HEK293 (cell line): Measurements from ENCODE around the gene MYBPH.

Experiments
- CTCF ChIA-PET: fragments of 350-600 bp; formaldehyde crosslinking; extraction: SDS; loops from one replicate; lab custom pipeline; 2021; ENCODE audit warnings: antibody characterized with exemption; lab: Yijun Ruan, JAX
- POLR2A ChIA-PET: fragments of 300-600 bp; formaldehyde crosslinking; extraction: SDS; loops from one replicate; lab custom pipeline; 2020; ENCODE audit warnings: antibody characterized with exemption, inconsistent platforms; lab: Yijun Ruan, JAX
- H3K27ac ChIP-seq: fragments of 200-500 bp; sonication (Bioruptor generic); 2 replicates; pipeline ENCODE4 v1.5.1; 2014; ENCODE audit warnings: low read depth, low read length, control low read depth, inconsistent platforms; ENCODE audit errors: extremely low read depth
- H3K36me3 ChIP-seq, 2 experiments: fragments of 200-500 bp in 1 of 2; sonication (Bioruptor generic) in 1 of 2; 1 replicate in 1 of 2; 2 replicates in 1 of 2; pipeline ENCODE4 v1.5.1; 2014 to 2017; ENCODE audit warnings: inconsistent platforms in 2 of 2, low read length in 2 of 2; ENCODE audit not compliant: control insufficient read depth in 2 of 2, insufficient read depth in 1 of 2
- H3K4me1 ChIP-seq: fragments of 200-500 bp; sonication (Bioruptor generic); 2 replicates; pipeline ENCODE4 v1.5.1; 2014; ENCODE audit warnings: mild to moderate bottlenecking, low read length, inconsistent platforms; ENCODE audit not compliant: control insufficient read depth, insufficient read depth
- H3K4me3 ChIP-seq: 2 replicates; pipeline ENCODE4 v1.5.1; 2011; ENCODE audit warnings: low read depth, mild to moderate bottlenecking, control low read depth, low read length, moderate library complexity
- H3K9me3 ChIP-seq: fragments of 200-500 bp; sonication (Bioruptor generic); 2 replicates; pipeline ENCODE4 v1.5.1; 2014; ENCODE audit warnings: low read depth, low read length, inconsistent platforms; ENCODE audit not compliant: control insufficient read depth, insufficient read depth
- BCL6B ChIP-seq: fragments of 450-650 bp; formaldehyde crosslinking; IDR thresholded peaks from 2 replicates; pipeline ENCODE4 v1.5.1; 2017; ENCODE audit warnings: missing biosample characterization, missing genetic modification characterization
- GLI4 ChIP-seq: fragments of 450-650 bp; formaldehyde crosslinking; IDR thresholded peaks from 2 replicates; pipeline ENCODE4 v1.5.1; 2016; ENCODE audit warnings: missing biosample characterization, missing genetic modification characterization
- IKZF3 ChIP-seq: fragments of 450-650 bp; IDR thresholded peaks from 2 replicates; pipeline ENCODE4 v1.5.0; 2018; ENCODE audit warnings: missing biosample characterization, mild to moderate bottlenecking, missing genetic modification characterization, moderate library complexity
- KLF1 ChIP-seq: fragments of 450-650 bp; formaldehyde crosslinking; IDR thresholded peaks from 2 replicates; pipeline ENCODE4 v1.5.1; 2016; ENCODE audit warnings: missing biosample characterization, missing genetic modification characterization
- KLF9 ChIP-seq: fragments of 450-650 bp; formaldehyde crosslinking; IDR thresholded peaks from 2 replicates; pipeline ENCODE4 v1.5.1; 2016; ENCODE audit warnings: missing biosample characterization, missing genetic modification characterization, low read depth
- MYNN ChIP-seq: fragments of 450-650 bp; formaldehyde crosslinking; IDR thresholded peaks from 2 replicates; pipeline ENCODE4 v1.5.1; 2016; ENCODE audit warnings: missing biosample characterization, missing genetic modification characterization, borderline replicate concordance
- OVOL3 ChIP-seq: fragments of 450-650 bp; formaldehyde crosslinking; IDR thresholded peaks from 2 replicates; pipeline ENCODE4 v1.5.1; 2016; ENCODE audit warnings: missing biosample characterization, missing genetic modification characterization
- SCRT1 ChIP-seq: fragments of 450-650 bp; formaldehyde crosslinking; IDR thresholded peaks from 2 replicates; pipeline ENCODE4 v1.5.1; 2016; ENCODE audit warnings: missing biosample characterization, missing genetic modification characterization, borderline replicate concordance
- SP2 ChIP-seq: fragments of 450-650 bp; formaldehyde crosslinking; IDR thresholded peaks from 2 replicates; pipeline ENCODE4 v1.5.1; 2016; ENCODE audit warnings: missing biosample characterization, missing genetic modification characterization
- SP3 ChIP-seq: fragments of 450-650 bp; formaldehyde crosslinking; IDR thresholded peaks from 2 replicates; pipeline ENCODE4 v1.5.1; 2016; ENCODE audit warnings: missing biosample characterization, missing genetic modification characterization
- TSHZ1 ChIP-seq: fragments of 450-650 bp; formaldehyde crosslinking; IDR thresholded peaks from 2 replicates; pipeline ENCODE4 v1.5.1; 2016; ENCODE audit warnings: missing biosample characterization, missing genetic modification characterization, borderline replicate concordance
- ZBTB10 ChIP-seq: fragments of 450-650 bp; formaldehyde crosslinking; IDR thresholded peaks from 2 replicates; pipeline ENCODE4 v1.5.1; 2016; ENCODE audit warnings: missing biosample characterization, missing genetic modification characterization
- ZNF112 ChIP-seq: fragments of 450-650 bp; formaldehyde crosslinking; IDR thresholded peaks from 2 replicates; pipeline ENCODE4 v1.5.0; 2017; ENCODE audit warnings: missing biosample characterization, missing genetic modification characterization
- ZNF133 ChIP-seq: fragments of 450-650 bp; formaldehyde crosslinking; IDR thresholded peaks from 2 replicates; pipeline ENCODE4 v1.5.1; 2016; ENCODE audit warnings: missing biosample characterization, missing genetic modification characterization
- ZNF223 ChIP-seq: fragments of 450-650 bp; formaldehyde crosslinking; IDR thresholded peaks from 2 replicates; pipeline ENCODE4 v1.5.1; 2016; ENCODE audit warnings: missing biosample characterization, missing genetic modification characterization
- ZNF23 ChIP-seq: fragments of 450-650 bp; formaldehyde crosslinking; IDR thresholded peaks from 2 replicates; pipeline ENCODE4 v1.5.1; 2016; ENCODE audit warnings: missing biosample characterization, missing genetic modification characterization, borderline replicate concordance
- ZNF24 ChIP-seq: fragments of 450-650 bp; formaldehyde crosslinking; IDR thresholded peaks from 2 replicates; pipeline ENCODE4 v1.5.1; 2016; ENCODE audit warnings: missing biosample characterization, missing genetic modification characterization
- ZNF354C ChIP-seq: fragments of 450-650 bp; formaldehyde crosslinking; IDR thresholded peaks from 2 replicates; pipeline ENCODE4 v1.5.1; 2016; ENCODE audit warnings: missing biosample characterization, missing genetic modification characterization, low read depth, borderline replicate concordance
- ZNF423 ChIP-seq: fragments of 450-650 bp; formaldehyde crosslinking; IDR thresholded peaks from 2 replicates; pipeline ENCODE4 v1.5.1; 2016; ENCODE audit warnings: missing biosample characterization, missing genetic modification characterization
- TF ChIP-seq, protein P1 (sequence below): fragments of 450-650 bp; formaldehyde crosslinking; IDR thresholded peaks from 2 replicates; pipeline ENCODE4 v1.5.1; 2016; ENCODE audit warnings: missing biosample characterization, missing genetic modification characterization
- TF ChIP-seq, protein P2 (sequence below): fragments of 450-650 bp; formaldehyde crosslinking; IDR thresholded peaks from 2 replicates; pipeline ENCODE4 v1.5.1; 2016; ENCODE audit warnings: missing biosample characterization, missing genetic modification characterization, low read depth
- TF ChIP-seq, protein P3 (sequence below): fragments of 450-650 bp; formaldehyde crosslinking; IDR thresholded peaks from 2 replicates; pipeline ENCODE4 v1.5.1; 2016; ENCODE audit warnings: missing biosample characterization, missing genetic modification characterization

The MYBPH gene

GRCh38 chr1:203185585-203185984 lies 10.0 kb upstream of the MYBPH start (continued):
- TF ChIP-seq TSHZ1 (tag by site-specific recombination) (no peak), ZNF112 (tag by site-specific recombination) (no peak), IKZF3 (tag by site-specific recombination) (no peak), ZNF223 (tag by site-specific recombination) (no peak), BCL6B (no peak)

- Histone ChIP-seq H3K27ac (no peak overlapping the region), H3K4me3 (no peak overlapping the region), H3K4me1 (no peaks in the 10 kb centered on the region), H3K9me3 (no peaks in the 10 kb centered on the region), H3K36me3 (no peaks in the 10 kb centered on the region)
- TF ChIP-seq KLF1 (peak; percentile 74), SP3 (tag by site-specific recombination) (no peak)
- ChIA-PET POLR2A (no interaction called here), CTCF (interaction anchor here (1.2 to 1.6 kb wide), 3 partner anchors 9 to 146 kb away, joined by 3 to 11 read pairs (median 5); no protein-coding TSS in a partner anchor)
These were observed 9.4 kb upstream of the MYBPH start for GRCh38 chr1:203185061-203185461.

GRCh38 chr1:203184467-203184866 lies 8.8 kb upstream of the MYBPH start:
- no peak overlapping the region for H3K27ac ChIP-seq
- TF ChIP-seq GLI4, result no peak
- TF ChIP-seq OVOL3 (tag by site-specific recombination), result no peak
- TF ChIP-seq ZNF354C (tag by site-specific recombination), result no peak
- no peak for TF ChIP-seq ZNF423
- no peak for TF ChIP-seq KLF9 (tag by site-specific recombination)
- TF ChIP-seq ZBTB10 (tag by site-specific recombination), result no peak
- no peak for TF ChIP-seq ZNF24 (tag by site-specific recombination)
- TF ChIP-seq, protein P1, sequence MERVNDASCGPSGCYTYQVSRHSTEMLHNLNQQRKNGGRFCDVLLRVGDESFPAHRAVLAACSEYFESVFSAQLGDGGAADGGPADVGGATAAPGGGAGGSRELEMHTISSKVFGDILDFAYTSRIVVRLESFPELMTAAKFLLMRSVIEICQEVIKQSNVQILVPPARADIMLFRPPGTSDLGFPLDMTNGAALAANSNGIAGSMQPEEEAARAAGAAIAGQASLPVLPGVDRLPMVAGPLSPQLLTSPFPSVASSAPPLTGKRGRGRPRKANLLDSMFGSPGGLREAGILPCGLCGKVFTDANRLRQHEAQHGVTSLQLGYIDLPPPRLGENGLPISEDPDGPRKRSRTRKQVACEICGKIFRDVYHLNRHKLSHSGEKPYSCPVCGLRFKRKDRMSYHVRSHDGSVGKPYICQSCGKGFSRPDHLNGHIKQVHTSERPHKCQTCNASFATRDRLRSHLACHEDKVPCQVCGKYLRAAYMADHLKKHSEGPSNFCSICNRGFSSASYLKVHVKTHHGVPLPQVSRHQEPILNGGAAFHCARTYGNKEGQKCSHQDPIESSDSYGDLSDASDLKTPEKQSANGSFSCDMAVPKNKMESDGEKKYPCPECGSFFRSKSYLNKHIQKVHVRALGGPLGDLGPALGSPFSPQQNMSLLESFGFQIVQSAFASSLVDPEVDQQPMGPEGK, result no peak
- no peak for TF ChIP-seq SCRT1
- TF ChIP-seq, protein P2, sequence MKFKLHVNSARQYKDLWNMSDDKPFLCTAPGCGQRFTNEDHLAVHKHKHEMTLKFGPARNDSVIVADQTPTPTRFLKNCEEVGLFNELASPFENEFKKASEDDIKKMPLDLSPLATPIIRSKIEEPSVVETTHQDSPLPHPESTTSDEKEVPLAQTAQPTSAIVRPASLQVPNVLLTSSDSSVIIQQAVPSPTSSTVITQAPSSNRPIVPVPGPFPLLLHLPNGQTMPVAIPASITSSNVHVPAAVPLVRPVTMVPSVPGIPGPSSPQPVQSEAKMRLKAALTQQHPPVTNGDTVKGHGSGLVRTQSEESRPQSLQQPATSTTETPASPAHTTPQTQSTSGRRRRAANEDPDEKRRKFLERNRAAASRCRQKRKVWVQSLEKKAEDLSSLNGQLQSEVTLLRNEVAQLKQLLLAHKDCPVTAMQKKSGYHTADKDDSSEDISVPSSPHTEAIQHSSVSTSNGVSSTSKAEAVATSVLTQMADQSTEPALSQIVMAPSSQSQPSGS (tag by site-specific recombination), result no peak
- TF ChIP-seq SP2 (tag by site-specific recombination), result no peak
- TF ChIP-seq, protein P3, sequence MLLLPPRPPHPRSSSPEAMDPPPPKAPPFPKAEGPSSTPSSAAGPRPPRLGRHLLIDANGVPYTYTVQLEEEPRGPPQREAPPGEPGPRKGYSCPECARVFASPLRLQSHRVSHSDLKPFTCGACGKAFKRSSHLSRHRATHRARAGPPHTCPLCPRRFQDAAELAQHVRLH (tag by site-specific recombination), result no peak
- TF ChIP-seq ZNF23 (tag by site-specific recombination), result no peak
- no peak for TF ChIP-seq MYNN (tag by site-specific recombination)
- TF ChIP-seq ZNF133 (tag by site-specific recombination), result no peak
- no peak overlapping the region for H3K4me3 ChIP-seq
- ChIA-PET POLR2A (no interaction called here), CTCF (interaction anchor here (1.2 to 3.3 kb wide), 3 partner anchors 9 to 12 kb away, joined by 3 to 20 read pairs (median 11); no protein-coding TSS in a partner anchor)
- no peaks in the 10 kb centered on the region for H3K9me3 ChIP-seq
- H3K4me1 ChIP-seq, result no peaks in the 10 kb centered on the region
- H3K36me3 ChIP-seq, result no peaks in the 10 kb centered on the region
